ACC112 (cell line): ENCODE measurements around the gene UNC5CL.
"Not testable (repeated sequence)": the region's sequence is repeated elsewhere in the genome, so short reads cannot be mapped to it uniquely, and the experiment has no call there.

ENCODE experiments used
- H2AFZ ChIP-seq: fragments of 200-600 bp; sonication (generic); one replicate; pipeline ENCODE4 v1.6.0; 2017; ENCODE audit warnings: antibody characterized with exemption, low read length; ENCODE audit not compliant: unreplicated experiment
- H3K27ac ChIP-seq: fragments of 200-600 bp; sonication (generic); 2 replicates; pipeline ENCODE4 v1.5.1; 2014; ENCODE audit warnings: low read depth, mild to moderate bottlenecking, antibody characterized with exemption, low read length, moderate library complexity
- H3K27me3 ChIP-seq: fragments of 200-600 bp; sonication (generic); 2 replicates; pipeline ENCODE4 v1.6.1; 2014; ENCODE audit warnings: mild to moderate bottlenecking, antibody characterized with exemption, low read length, moderate library complexity, mixed read lengths; ENCODE audit not compliant: insufficient read depth
- H3K36me3 ChIP-seq: fragments of 200-600 bp; sonication (generic); 2 replicates; pipeline ENCODE4 v1.6.1; 2016; ENCODE audit warnings: mild to moderate bottlenecking, antibody characterized with exemption, low read length, moderate library complexity, mixed read lengths; ENCODE audit not compliant: insufficient read depth
- H3K4me1 ChIP-seq: fragments of 200-600 bp; sonication (generic); one replicate; pipeline ENCODE4 v1.6.1; 2016; ENCODE audit warnings: low read length, mixed read lengths; ENCODE audit not compliant: insufficient read depth, unreplicated experiment, control insufficient read depth
- H3K4me3 ChIP-seq: fragments of 200-600 bp; sonication (generic); 2 replicates; pipeline ENCODE4 v1.5.1; 2014; ENCODE audit warnings: mild to moderate bottlenecking, low read depth, low read length
- H3K79me2 ChIP-seq: fragments of 200-600 bp; sonication (generic); one replicate; pipeline ENCODE4 v1.6.0; 2016; ENCODE audit warnings: low read length; ENCODE audit not compliant: control insufficient read depth, unreplicated experiment, insufficient read depth

Gene UNC5CL

DNA sequence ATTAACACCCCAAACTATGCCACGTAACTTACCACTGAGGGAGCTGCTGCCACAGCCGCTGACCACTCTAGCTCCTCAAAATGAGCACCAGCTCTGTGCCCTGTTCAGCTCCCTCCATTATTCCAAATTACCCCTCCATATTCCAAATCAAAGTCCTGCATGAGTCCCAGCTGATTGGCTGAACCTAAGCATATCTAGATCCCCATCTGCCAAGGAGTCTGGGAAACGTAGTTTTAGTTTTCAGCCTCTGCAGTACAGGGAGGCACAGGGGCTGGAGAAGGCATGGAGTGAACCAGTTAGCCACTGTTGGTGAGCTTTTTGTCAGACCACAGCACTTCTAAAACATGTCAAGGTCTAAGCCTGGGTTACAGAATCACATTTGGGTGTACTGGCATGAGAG lies 15.9 kb downstream of the UNC5CL start:
- Histone ChIP-seq H3K36me3 (no peaks in the 10 kb centered on the region), H3K4me3 (no peak overlapping the region), H3K27ac (no peak overlapping the region)

DNA sequence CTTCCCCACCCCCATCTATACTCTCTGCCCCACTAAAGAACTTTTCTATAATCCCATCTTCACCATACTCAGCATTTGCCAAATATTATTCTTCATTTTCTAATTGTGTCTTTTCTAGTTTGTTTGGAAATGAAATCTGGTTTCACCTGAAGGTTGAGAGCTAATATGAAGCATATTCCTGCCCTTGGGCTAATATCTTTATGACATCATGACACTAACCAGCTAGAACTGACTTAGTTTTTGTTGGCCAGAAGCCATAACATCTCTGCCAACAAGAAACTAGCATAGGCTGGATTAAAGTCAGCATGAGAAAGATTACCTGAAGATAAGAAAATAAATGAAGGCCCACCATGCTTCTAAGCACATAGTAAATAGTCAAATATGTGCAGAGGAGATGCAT lies 16.7 kb downstream of the UNC5CL start:
- Histone ChIP-seq H3K27ac (no peak overlapping the region), H3K79me2 (no peaks in the 10 kb centered on the region), H3K27me3 (no peaks in the 10 kb centered on the region), H3K4me1 (peaks cover 13% of the 10 kb centered on the region), H2AFZ (no peak overlapping the region), H3K4me3 (no peak overlapping the region), H3K36me3 (no peaks in the 10 kb centered on the region)

More for the DNA sequence above, 15.9 kb downstream of the UNC5CL start:
- Histone ChIP-seq H3K27me3 (no peaks in the 10 kb centered on the region), H3K79me2 (no peaks in the 10 kb centered on the region), H2AFZ (no peak overlapping the region), H3K4me1 (peaks cover 13% of the 10 kb centered on the region)

DNA sequence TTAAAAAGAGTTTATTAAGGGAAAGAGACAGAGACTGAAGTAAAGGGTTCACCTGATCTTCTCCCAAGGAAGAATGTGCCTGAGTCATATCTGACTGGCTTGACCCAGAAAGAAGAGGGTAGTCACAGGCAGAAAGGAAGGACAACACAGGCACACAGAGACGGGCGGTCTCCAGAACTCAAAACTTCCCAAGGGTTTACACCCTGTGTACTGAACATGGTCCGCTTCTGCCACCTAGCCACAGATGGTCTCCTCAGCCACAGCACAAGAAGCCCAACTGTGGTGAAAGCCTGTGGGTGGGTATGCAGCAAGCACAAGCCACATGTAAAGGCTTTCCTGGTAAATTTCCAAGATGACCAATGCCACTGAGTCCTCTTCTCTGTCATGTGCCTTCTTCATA lies 17.2 kb downstream of the UNC5CL start:
- H3K27ac ChIP-seq, result no peak overlapping the region
- peaks cover 9% of the 10 kb centered on the region for H3K4me1 ChIP-seq

DNA sequence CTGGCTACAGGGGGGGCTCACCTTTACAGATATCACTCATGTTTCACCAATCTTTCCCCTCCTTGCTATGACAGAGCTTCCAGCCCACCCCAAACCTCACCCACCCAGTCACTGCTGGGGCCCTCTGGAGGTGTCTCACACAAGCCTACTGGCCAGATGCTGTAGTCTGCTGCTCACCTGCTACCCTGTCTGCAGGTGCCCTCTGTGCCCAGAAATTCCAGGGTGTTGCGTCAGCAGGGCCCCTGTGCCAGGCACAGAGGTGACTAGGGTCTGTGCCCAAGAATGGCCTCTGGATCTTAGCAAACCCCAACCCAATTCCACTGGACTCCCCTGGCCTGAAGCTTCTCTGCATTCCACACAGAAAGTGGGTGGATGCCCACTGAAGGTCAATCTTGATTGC lies 21.4 kb downstream of the UNC5CL start:
- Histone ChIP-seq H3K79me2 (no peaks in the 10 kb centered on the region), H3K4me1 (peaks cover 9% of the 10 kb centered on the region), H3K36me3 (no peaks in the 10 kb centered on the region), H2AFZ (no peak overlapping the region), H3K4me3 (no peak overlapping the region), H3K27me3 (no peaks in the 10 kb centered on the region), H3K27ac (no peak overlapping the region)

More for the DNA sequence above, 17.2 kb downstream of the UNC5CL start:
- no peaks in the 10 kb centered on the region for H3K36me3 ChIP-seq
- no peaks in the 10 kb centered on the region for H3K79me2 ChIP-seq
- no peak overlapping the region for H3K4me3 ChIP-seq
- H2AFZ ChIP-seq, result no peak overlapping the region
- no peaks in the 10 kb centered on the region for H3K27me3 ChIP-seq

DNA sequence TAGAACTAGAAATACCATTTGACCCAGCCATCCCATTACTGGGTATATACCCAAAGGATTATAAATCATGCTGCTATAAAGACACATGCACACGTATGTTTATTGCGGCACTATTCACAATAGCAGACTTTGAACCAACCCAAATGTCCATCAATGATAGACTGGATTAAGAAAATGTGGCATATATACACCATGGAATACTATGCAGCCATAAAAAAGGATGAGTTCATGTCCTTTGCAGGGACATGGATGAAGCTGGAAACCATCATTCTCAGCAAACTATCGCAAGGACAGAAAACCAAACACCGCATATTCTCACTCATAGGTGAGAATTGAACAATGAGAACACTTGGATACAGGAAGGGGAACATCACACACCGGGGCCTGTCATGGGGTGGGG lies 23.2 kb downstream of the UNC5CL start:
- not testable (repeated sequence) for H2AFZ ChIP-seq, H3K27ac ChIP-seq, H3K4me1 ChIP-seq, H3K36me3 ChIP-seq, H3K27me3 ChIP-seq, H3K4me3 ChIP-seq, H3K79me2 ChIP-seq

DNA sequence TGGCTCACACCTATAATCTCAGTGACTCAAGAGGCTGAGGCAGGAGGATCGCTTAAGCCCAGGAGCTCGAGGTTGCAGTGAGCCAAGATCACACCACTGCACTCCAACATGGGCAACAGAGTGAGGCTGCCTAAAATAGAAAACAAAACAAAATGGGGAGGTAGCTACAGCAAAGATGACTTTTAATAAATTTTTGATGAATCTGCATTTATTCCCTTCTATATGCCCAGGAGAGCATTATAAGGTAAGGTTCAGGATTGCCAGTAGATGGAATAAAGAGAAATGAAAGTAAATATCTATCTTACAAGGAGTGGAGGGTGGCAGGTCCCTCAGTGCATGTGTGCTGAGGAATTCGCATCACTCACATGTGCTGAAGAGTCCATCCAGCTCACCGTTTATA lies 24.2 kb downstream of the UNC5CL start:
- peaks cover 11% of the 10 kb centered on the region for H3K27me3 ChIP-seq
- no peak overlapping the region for H3K27ac ChIP-seq
- no peaks in the 10 kb centered on the region for H3K79me2 ChIP-seq
- no peak overlapping the region for H2AFZ ChIP-seq
- no peaks in the 10 kb centered on the region for H3K4me1 ChIP-seq
- H3K36me3 ChIP-seq, result no peaks in the 10 kb centered on the region
- H3K4me3 ChIP-seq, result no peak overlapping the region

DNA sequence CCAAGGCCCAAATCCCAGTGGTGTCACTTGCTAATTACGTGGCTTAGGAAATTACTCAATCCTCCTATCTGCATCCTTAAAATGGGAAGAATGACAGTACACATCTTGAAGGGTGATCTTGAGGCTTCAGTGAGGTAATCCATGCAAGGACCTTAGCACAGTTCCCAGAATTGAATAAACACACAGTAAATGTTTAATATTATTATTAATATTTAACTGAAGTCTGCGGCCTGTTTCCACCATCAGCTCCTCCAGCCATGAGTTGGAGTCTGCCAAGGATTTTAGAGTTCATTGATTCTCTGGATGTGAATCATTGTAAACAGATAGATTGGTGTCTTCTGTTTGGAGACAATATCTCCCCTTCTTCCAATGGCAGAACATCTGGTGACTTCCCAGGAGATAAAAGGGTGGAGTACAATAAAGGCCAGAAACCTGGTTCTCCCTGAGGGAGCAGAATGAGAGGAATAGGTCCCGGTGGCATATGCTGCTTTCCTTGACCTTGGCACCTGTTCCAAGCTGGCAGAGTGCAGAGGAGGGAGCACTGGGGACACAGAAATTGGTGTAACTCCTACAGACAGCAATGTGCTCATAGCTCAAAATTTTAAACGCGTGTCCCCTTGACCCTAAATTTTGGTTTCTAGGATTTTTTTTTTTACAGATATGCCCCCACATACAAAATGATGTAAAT lies 25.4 kb downstream of the UNC5CL start:
- H3K27ac ChIP-seq, result no peak overlapping the region

DNA sequence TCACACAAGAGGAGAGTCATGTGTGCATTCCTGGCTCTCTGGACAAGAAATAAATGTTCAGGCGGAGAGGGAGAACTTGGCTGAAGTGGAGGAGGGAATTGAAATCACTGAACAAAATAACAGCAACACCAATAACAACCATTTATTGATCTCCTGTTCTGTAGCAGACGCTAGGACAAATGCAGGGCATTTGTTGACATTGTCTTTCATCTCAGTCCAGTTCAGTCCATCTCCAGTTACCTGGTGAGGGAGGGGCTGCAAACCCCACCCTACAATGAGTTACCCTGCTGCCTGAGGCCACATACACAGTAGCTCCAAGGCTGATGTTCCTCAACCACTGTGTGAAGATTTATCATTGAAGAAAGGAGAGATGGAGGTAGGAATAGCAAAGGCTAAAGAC lies 27.3 kb downstream of the UNC5CL start:
- Histone ChIP-seq H3K79me2 (no peaks in the 10 kb centered on the region), H3K27ac (no peak overlapping the region), H3K36me3 (no peaks in the 10 kb centered on the region), H3K4me1 (no peaks in the 10 kb centered on the region), H2AFZ (no peak overlapping the region), H3K4me3 (no peak overlapping the region), H3K27me3 (peaks cover 25% of the 10 kb centered on the region)

More for the DNA sequence above, 25.4 kb downstream of the UNC5CL start:
- Histone ChIP-seq H3K4me3 (no peak overlapping the region), H3K36me3 (no peaks in the 10 kb centered on the region), H3K4me1 (no peaks in the 10 kb centered on the region), H3K79me2 (no peaks in the 10 kb centered on the region), H2AFZ (no peak overlapping the region), H3K27me3 (peaks cover 20% of the 10 kb centered on the region)

DNA sequence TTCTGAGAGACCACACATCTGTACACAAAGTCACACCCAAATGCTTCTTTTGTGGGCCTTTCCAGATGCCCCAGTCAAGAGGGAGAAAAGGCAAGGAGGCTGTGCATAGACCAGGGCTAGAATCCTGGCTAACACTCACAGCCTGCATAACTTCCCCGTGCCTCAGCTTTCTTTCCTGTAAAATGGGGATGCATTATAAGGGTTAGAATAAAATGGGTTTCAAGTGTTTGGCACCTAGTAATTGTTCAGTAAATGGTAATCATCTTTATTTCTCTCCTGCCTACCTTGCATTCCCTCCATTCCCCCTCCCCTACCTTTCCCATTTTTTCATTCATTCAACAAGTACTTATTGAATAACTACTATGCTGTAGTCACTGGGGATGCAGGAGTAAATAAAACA lies 29.4 kb downstream of the UNC5CL start:
- Histone ChIP-seq H3K4me1 (no peaks in the 10 kb centered on the region), H2AFZ (no peak overlapping the region), H3K79me2 (no peaks in the 10 kb centered on the region), H3K36me3 (no peaks in the 10 kb centered on the region), H3K27ac (no peak overlapping the region), H3K4me3 (no peak overlapping the region), H3K27me3 (peaks cover 35% of the 10 kb centered on the region)

DNA sequence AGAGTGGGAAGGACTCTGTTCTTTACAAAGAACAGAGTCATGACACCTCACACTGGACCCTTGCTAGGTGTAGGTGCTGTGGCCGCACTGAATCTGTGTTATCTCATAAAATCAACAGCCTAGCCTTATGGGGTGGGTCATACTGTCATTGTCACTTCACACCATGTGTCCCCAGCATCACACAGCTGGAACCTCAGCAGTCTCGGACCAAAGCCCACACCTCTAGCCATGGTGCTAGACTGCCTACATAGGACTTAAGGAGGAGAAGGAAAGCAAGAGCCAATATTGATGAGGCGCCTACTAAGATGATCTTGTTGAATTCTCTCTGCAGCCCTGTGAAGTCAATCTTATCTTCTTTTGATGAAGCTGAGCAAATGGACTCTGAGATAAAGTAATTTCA lies 31.0 kb downstream of the UNC5CL start:
- Histone ChIP-seq H3K36me3 (no peaks in the 10 kb centered on the region), H3K4me1 (no peaks in the 10 kb centered on the region), H3K27me3 (peaks cover 48% of the 10 kb centered on the region), H3K79me2 (no peaks in the 10 kb centered on the region), H3K4me3 (no peak overlapping the region), H2AFZ (no peak overlapping the region), H3K27ac (no peak overlapping the region)

DNA sequence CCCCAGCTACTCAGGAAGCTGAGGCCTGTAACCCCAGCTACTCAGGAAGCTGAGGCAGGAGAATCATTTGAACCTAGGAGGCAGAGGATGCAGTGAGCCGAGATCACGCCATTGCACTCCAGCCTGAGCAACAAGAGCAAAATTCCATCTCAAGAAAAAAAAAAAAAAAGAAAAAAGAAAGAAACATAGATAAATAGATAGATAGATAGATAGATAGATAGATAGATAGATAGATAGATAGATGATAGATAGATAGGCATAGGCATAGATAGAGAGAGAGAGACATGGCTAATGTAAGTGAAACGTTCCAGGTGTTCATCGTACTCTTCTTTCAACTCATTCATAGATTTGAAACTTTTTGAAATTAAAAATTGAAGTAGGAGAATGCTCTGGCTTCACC lies 32.0 kb downstream of the UNC5CL start:
- H3K27me3 ChIP-seq, result peaks cover 58% of the 10 kb centered on the region
- H2AFZ ChIP-seq, H3K4me1 ChIP-seq, H3K4me3 ChIP-seq, H3K27ac ChIP-seq, H3K36me3 ChIP-seq, H3K79me2 ChIP-seq: not testable (repeated sequence)
